ENCODE results near the gene METTL3. TPM values are rescaled to one million over a fixed set of nuclear protein-coding genes. Genes with fewer than 3 reads are reported as not detected.

Gene METTL3
- total RNA-seq, 1 experiment from 2014 or later = 51.8 TPM

DNA sequence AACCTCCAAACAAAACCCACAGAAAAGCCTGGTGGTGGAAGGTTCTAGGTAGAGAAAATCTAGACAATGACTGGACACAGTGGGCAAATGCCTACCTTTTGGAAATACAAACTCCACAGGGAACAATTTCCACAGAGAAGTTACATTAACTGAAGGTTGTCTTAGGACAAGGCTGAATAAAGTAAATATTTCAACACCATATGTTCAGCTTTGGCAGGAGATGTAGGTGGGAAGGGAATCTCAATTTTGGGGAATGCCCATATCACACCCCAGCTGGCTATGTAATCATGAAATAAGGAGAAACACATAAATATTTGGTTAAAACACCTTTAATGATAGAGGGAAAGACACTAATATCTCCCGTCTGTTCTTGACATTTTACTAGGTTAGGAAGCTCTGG lies 9.6 kb upstream of the METTL3 start:
- no peak for DNase-seq (ENCODE audit: low read depth in 1 of 2, low spot score in 2 of 2)
- H3K27ac ChIP-seq = no peak overlapping the region
- no peaks in the 10 kb centered on the region for H3K27me3 ChIP-seq (replicated peaks)
- H3K4me3 ChIP-seq = no peak overlapping the region
- H3K4me1 ChIP-seq (replicated peaks) = no peaks in the 10 kb centered on the region
- no peaks in the 10 kb centered on the region for H3K36me3 ChIP-seq
- H3K9me3 ChIP-seq (replicated peaks) = no peaks in the 10 kb centered on the region

- Histone ChIP-seq H3K4me1 (replicated peaks) (no peaks in the 10 kb centered on the region), H3K9me3 (replicated peaks) (no peaks in the 10 kb centered on the region), H3K36me3 (no peaks in the 10 kb centered on the region), H3K27ac (no peak overlapping the region), H3K27me3 (replicated peaks) (0 out of 2 replicates have a peak, but pooled peaks cover 2% of the 10 kb centered on the region), H3K4me3 (no peak overlapping the region)
- DNase-seq (ENCODE audit: low read depth in 1 of 2, low spot score in 2 of 2) = no peak
These were observed 7.6 kb upstream of the METTL3 start for GRCh38 chr14:21518725-21519124.

- H3K9me3 ChIP-seq (replicated peaks) = no peaks in the 10 kb centered on the region
- H3K4me1 ChIP-seq (replicated peaks) = peaks cover 5% of the 10 kb centered on the region
- DNase-seq (ENCODE audit: low read depth in 1 of 2, low spot score in 2 of 2) = no peak
- no peak overlapping the region for H3K27ac ChIP-seq
- H3K4me3 ChIP-seq = no peak overlapping the region
- H3K27me3 ChIP-seq (replicated peaks) = 0 out of 2 replicates have a peak, but pooled peaks cover 3% of the 10 kb centered on the region
- H3K36me3 ChIP-seq = peaks cover 13% of the 10 kb centered on the region
These were observed 3.2 kb upstream of the METTL3 start for GRCh38 chr14:21514341-21514740.

GRCh38 chr14:21509432-21510143 lies 1.6 kb downstream of the METTL3 start:
- Histone ChIP-seq H3K27ac (no peak overlapping the region), H3K36me3 (peaks cover 34% of the 10 kb centered on the region), H3K4me3 (peak overlapping the region; percentile 74), H3K27me3 (replicated peaks) (0 out of 2 replicates have a peak, but pooled peaks cover 3% of the 10 kb centered on the region), H3K9me3 (replicated peaks) (no peaks in the 10 kb centered on the region), H3K4me1 (replicated peaks) (peaks cover 5% of the 10 kb centered on the region)
- DNase-seq (ENCODE audit: low read depth in 1 of 2, low spot score in 2 of 2) = no peak

DNA sequence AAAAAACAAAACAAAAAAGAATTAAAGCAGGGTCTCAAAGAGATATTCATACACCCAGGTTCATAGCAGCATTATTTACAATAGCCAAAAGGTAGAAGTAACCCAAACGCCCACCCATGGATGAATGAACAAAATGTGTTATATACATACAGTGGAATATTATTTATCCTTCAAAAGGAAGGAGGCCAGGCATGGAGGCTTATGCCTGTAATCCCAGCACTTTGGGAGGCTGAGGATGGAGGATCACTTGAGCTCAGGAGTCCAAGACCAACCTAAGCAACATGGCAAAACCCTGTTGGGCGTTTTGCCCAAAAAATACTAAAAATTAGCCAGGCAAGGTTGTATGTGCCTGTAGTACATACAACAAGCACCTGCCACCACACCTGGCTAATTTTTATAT lies 4.6 kb downstream of the METTL3 start:
- no peaks in the 10 kb centered on the region for H3K9me3 ChIP-seq (replicated peaks)
- H3K4me1 ChIP-seq (replicated peaks) = peaks cover 5% of the 10 kb centered on the region
- no peak for DNase-seq (ENCODE audit: low read depth in 1 of 2, low spot score in 2 of 2)
- no peaks in the 10 kb centered on the region for H3K27me3 ChIP-seq (replicated peaks)
- H3K36me3 ChIP-seq = peaks cover 57% of the 10 kb centered on the region
- H3K4me3 ChIP-seq = no peak overlapping the region
- no peak overlapping the region for H3K27ac ChIP-seq

DNA sequence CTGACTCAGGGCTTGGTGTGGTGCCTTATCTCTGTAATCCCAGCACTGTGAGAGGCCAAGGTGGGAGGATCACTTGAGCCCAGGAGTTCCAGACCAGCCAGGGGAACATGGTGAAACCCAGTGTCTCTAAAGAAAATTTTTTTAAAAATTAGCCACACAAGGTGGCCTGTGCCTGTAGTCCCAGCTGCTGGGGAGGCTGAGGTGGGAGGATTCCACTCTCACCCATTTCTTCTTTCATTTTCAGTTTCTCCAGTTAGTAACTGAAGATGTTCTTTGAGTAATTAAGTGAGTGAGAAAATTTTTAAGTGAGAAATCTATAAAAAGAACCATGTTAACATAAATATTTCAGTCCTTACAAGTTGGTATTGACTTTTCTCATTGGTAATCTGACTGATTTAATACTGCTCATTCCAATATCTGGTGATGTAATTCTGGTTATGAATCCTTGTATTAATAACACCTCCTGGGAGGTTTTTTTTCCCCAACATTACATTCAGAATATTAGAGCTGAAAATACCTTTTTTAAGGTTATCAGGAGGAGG lies 6.1 kb downstream of the METTL3 start:
- Histone ChIP-seq H3K4me1 (replicated peaks) (peaks cover 4% of the 10 kb centered on the region), H3K27me3 (replicated peaks) (no peaks in the 10 kb centered on the region), H3K4me3 (no peak overlapping the region), H3K9me3 (replicated peaks) (no peaks in the 10 kb centered on the region), H3K36me3 (peaks cover 63% of the 10 kb centered on the region), H3K27ac (no peak overlapping the region)
- DNase-seq (ENCODE audit: low read depth in 1 of 2, low spot score in 2 of 2) = no peak

DNA sequence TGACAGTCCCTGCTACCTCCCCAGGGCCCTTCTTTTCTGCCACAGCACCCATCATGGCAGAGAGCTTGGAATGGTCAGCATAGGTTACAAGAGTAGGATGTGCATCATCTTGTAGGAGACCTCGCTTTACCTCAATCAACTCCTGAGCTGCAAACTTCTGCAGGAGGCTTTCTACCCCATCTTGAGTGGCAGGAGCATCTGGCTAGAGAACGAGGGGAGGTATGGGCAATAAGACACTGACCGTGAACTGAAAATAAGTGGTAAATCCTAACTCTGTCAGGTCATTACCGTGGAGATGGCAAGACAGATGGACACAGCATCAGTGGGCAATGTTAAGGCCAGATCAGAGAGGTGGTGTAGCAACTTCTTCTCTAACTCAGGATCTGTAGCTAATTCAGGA lies 7.8 kb downstream of the METTL3 start:
- Histone ChIP-seq H3K36me3 (peaks cover 68% of the 10 kb centered on the region), H3K27ac (no peak overlapping the region), H3K27me3 (replicated peaks) (no peaks in the 10 kb centered on the region), H3K9me3 (replicated peaks) (no peaks in the 10 kb centered on the region), H3K4me1 (replicated peaks) (no peaks in the 10 kb centered on the region), H3K4me3 (no peak overlapping the region)
- no peak for DNase-seq (ENCODE audit: low read depth in 1 of 2, low spot score in 2 of 2)

- no peaks in the 10 kb centered on the region for H3K9me3 ChIP-seq (replicated peaks)
- H3K4me1 ChIP-seq (replicated peaks) = no peaks in the 10 kb centered on the region
- no peak overlapping the region for H3K4me3 ChIP-seq
- DNase-seq (ENCODE audit: low read depth in 1 of 2, low spot score in 2 of 2) = no peak
- no peak overlapping the region for H3K27ac ChIP-seq
- H3K36me3 ChIP-seq = peaks cover 72% of the 10 kb centered on the region
- H3K27me3 ChIP-seq (replicated peaks) = no peaks in the 10 kb centered on the region
These were observed 9.6 kb downstream of the METTL3 start for GRCh38 chr14:21501568-21501967.

DNA sequence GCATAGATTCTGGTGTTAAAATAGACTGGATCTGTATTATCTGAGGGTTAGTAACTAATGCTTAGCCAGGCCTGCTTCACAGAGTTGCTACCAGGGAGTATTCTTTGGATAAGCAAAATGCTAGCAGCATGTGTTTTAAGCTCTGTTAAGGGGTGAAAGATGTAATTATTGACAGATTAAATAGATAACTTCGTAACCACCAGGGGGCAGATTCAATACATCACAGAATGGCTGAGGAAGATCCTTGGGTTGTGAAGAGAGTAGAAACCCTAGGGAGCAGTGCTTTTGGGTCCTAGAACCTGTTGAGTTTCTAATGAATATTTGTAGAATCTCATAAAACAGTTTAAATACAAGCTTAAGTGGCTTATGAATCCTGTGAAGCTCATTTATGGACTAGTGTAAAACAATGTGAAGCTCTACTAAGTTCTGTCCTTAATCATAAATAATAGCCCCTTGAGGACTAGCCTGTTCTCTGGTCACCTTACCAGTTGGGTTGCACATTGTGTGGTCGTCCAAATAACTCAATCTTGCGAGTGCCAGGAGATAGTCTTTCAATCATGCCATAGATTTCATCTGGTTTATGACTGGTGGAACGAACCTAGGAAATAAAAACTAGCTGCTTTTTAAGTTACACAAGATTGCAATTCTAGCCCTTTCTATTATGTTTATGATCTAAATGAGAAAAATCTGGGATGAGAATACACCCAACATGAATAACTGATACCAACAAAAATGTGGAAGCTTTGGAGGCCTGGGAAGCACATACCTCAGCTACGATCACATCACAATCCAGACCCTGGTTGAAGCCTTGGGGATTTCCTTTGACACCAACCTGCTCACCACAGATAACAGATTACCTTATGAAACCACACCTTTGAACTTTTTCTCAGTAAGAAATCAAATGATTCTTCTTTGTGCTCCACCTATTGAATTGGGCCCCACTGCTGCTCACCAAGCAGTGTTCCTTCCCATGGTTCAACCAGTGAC lies 12.3 kb downstream of the METTL3 start:
- no peak overlapping the region for H3K4me3 ChIP-seq
- H3K27ac ChIP-seq = no peak overlapping the region
- no peaks in the 10 kb centered on the region for H3K4me1 ChIP-seq (replicated peaks)
- no peaks in the 10 kb centered on the region for H3K9me3 ChIP-seq (replicated peaks)
- H3K36me3 ChIP-seq = peaks cover 95% of the 10 kb centered on the region
- no peak for DNase-seq (ENCODE audit: low read depth in 1 of 2, low spot score in 2 of 2)
- H3K27me3 ChIP-seq (replicated peaks) = no peaks in the 10 kb centered on the region

- Histone ChIP-seq H3K36me3 (peaks cover 86% of the 10 kb centered on the region), H3K4me3 (no peak overlapping the region), H3K27me3 (replicated peaks) (no peaks in the 10 kb centered on the region), H3K4me1 (replicated peaks) (no peaks in the 10 kb centered on the region), H3K27ac (no peak overlapping the region), H3K9me3 (replicated peaks) (no peaks in the 10 kb centered on the region)
- no peak for DNase-seq (ENCODE audit: low read depth in 1 of 2, low spot score in 2 of 2)
These were observed 14.7 kb downstream of the METTL3 start for GRCh38 chr14:21496453-21496852.

- Histone ChIP-seq H3K4me1 (replicated peaks) (no peaks in the 10 kb centered on the region), H3K9me3 (replicated peaks) (no peaks in the 10 kb centered on the region), H3K36me3 (peaks cover 86% of the 10 kb centered on the region), H3K4me3 (no peak overlapping the region), H3K27me3 (replicated peaks) (no peaks in the 10 kb centered on the region), H3K27ac (no peak overlapping the region)
- DNase-seq (ENCODE audit: low read depth in 1 of 2, low spot score in 2 of 2) = no peak
These were observed 16.0 kb downstream of the METTL3 start for GRCh38 chr14:21494902-21495762.

GRCh38 chr14:21486640-21487087 lies 24.5 kb downstream of the METTL3 start:
- H3K36me3 ChIP-seq = peaks cover 47% of the 10 kb centered on the region
- no peak overlapping the region for H3K4me3 ChIP-seq
- H3K27me3 ChIP-seq (replicated peaks) = no peaks in the 10 kb centered on the region
- H3K27ac ChIP-seq = peak overlapping the region; percentile 59
- 0 out of 2 replicates have a peak, but pooled peaks cover 3% of the 10 kb centered on the region for H3K4me1 ChIP-seq (replicated peaks)
- H3K9me3 ChIP-seq (replicated peaks) = no peaks in the 10 kb centered on the region
- peak in 1 of 2 experiments; percentile 76 for DNase-seq (ENCODE audit: low read depth in 1 of 2, low spot score in 2 of 2)

Data from SJSA1 (cell line).